ENCODE data around the gene GALK2. TPM values are rescaled to one million over a fixed set of nuclear protein-coding genes. Genes with fewer than 3 reads are reported as not detected.

GALK2 gene
- total and polyA plus RNA-seq, 2 of the 4 experiments (the other 2 are of a cell fraction), result 27.0 to 63.6 TPM

- Histone ChIP-seq H4K5ac (ENCODE audit: low read depth, low read length) (no peak overlapping the region), H4K8ac (ENCODE audit: low read depth in 2 of 2, low read length in 2 of 2) (no peak overlapping the region), H2BK5ac (ENCODE audit: low read depth, low read length, poor library complexity, severe bottlenecking) (no peak overlapping the region), H2BK120ac (ENCODE audit: low read depth, low read length) (no peak overlapping the region), H3K9me3 (ENCODE audit: control insufficient read depth, insufficient read depth, low read length) (no peaks in the 10 kb centered on the region), H2AK5ac (ENCODE audit: low read depth, low read length) (no peak overlapping the region), H2AFZ (replicated peaks; ENCODE audit: low read length, poor library complexity) (no peak overlapping the region), H3K9ac (ENCODE audit: low read depth, low read length) (no peak overlapping the region), H3K36me3 (ENCODE audit: control insufficient read depth, insufficient read depth, low read length) (no peaks in the 10 kb centered on the region; the same call in none of the 2 replicates), H2BK15ac (ENCODE audit: low read depth, low read length) (no peak overlapping the region), H3K27me3 (ENCODE audit: control insufficient read depth, insufficient read depth, low read length) (no peaks in the 10 kb centered on the region), H3K4me1 (ENCODE audit: control insufficient read depth, insufficient read depth, low read length) (peaks cover 1% of the 10 kb centered on the region; the same call in 1 of the 2 replicates), H3K9me1 (ENCODE audit: insufficient read depth, low read length) (0 out of 2 replicates have a peak, but pooled peaks cover 2% of the 10 kb centered on the region), H3K56ac (ENCODE audit: extremely low read depth, insufficient read depth, low read length) (no peak overlapping the region), H2AK9ac (replicated peaks; ENCODE audit: low read depth, low read length, poor library complexity) (no peak overlapping the region), H2BK20ac (ENCODE audit: low read depth, low read length) (no peak overlapping the region), H3K4ac (ENCODE audit: low read depth, low read length) (no peak overlapping the region), H3K23ac (ENCODE audit: low read depth, low read length) (0 out of 2 replicates have a peak overlapping the region, but pooled peaks have one; percentile 45), H3K4me3 (ENCODE audit: insufficient read depth, low read depth, low read length) (no peak overlapping the region), H4K20me1 (ENCODE audit: insufficient read depth, low read length) (peaks cover 58% of the 10 kb centered on the region), H4K91ac (ENCODE audit: insufficient read depth, low read depth, low read length) (no peak overlapping the region), H3K14ac (replicated peaks; ENCODE audit: low read depth, low read length) (no peak overlapping the region), H3K4me2 (ENCODE audit: low read depth, low read length) (no peak overlapping the region), H3K27ac (ENCODE audit: insufficient read depth, low read length) (no peak overlapping the region), H3K79me1 (ENCODE audit: low read depth in 1 of 2, low read length in 2 of 2) (peaks cover 6 to 45% of the 10 kb centered on the region in 2 experiments), H3K18ac (ENCODE audit: low read depth, low read length) (no peak overlapping the region)
- no peak for TF ChIP-seq RAD21 (IDR thresholded peaks at IDR 0.05; ENCODE audit: low read length)
- CTCF ChIA-PET, result no interaction called here
- dilution Hi-C loops (cut with HindIII; ENCODE audit: low sequenced_read_pairs, unreplicated experiment), result no loop called here
- POLR2A ChIA-PET (ENCODE audit: unreplicated experiment), result no interaction called here
- intact Hi-C loops (cut with micrococcal nuclease), result no loop called here
- in situ Hi-C loops (cut with MboI; ENCODE audit: low sequenced_read_pairs), result no loop called here
- DNase-seq, result no peak
- BruUV-seq (replicated peaks), result no TSS peak
- WGBS, 2 experiments (ENCODE audit: extremely low coverage in 2 of 2, insufficient read length in 1 of 2), result 100% methylated on average over 1 of the region's 1 CpG; no CpG with 5 or more reads in 1 of the 2 experiments
- no peak for ATAC-seq (ENCODE audit: low read depth)
These were observed 21.7 kb upstream of the GALK2 start for GRCh38 chr15:49148298-49148697.
